GM19467 (cell line): ENCODE data around the gene PCSK9.
"Not testable (repeated sequence)": the region's sequence is repeated elsewhere in the genome, so short reads cannot be mapped to it uniquely, and the experiment has no call there.

ENCODE experiments used
- ATAC-seq: cut with Tn5 transposase; IDR thresholded peaks from one replicate; pipeline ENCODE4 v1.9.1; 2021; ENCODE audit warnings: mild to moderate bottlenecking, moderate library complexity; ENCODE audit not compliant: unreplicated experiment

Gene PCSK9

DNA sequence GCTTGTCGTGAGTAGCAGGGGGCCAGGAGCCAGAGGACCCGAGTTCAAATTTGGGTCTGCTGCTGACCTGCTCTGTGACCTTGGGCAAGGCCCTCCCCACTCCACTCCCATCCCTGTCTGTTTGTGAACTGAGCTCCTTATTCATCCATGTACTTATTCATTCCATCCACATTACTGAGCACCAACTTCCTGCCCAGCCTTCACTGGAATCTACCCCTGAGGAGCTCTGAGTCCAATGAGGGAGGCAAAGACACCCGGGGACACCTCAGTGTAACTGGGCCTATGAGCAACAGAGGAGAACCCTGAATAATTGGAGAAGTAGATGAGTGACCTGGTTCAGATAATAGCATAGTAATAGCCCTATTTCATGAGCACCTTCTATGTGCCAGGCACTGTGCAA, 31.7 kb upstream of the PCSK9 start:
- ATAC-seq: no peak

DNA sequence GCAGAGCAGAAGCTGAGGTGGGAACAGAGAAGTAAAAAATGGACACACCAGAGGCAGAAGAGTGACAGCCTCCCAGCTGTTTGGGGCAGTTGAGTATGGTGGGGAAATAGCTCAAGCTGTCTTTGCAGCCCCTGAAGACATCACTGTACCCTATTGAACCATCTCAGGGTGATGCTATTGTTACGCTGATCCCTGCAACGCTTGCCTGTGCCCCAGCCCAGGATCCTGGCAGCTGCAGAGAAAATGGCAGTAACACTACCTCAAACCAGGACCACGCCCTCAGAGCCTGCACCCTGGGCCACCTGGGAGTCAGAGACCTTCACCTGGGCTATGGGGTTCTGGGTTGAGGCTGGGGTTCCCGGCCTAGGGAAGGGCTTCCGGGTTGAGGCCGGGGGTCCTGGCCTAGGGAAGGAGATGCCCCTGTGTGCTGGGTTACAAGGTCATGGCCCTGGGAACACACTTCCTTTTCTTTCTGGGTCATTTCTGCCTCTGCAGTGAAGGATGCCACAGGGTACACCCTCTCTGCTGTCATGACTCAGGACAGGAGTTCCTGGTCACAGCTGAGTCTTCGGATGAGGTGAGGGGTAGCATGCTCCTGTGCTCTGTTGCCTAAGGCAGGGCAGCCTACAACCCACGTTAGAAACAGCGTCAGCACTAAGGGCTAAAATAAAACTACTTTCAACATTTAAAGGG, 29.0 kb upstream of the PCSK9 start:
- ATAC-seq: no peak

DNA sequence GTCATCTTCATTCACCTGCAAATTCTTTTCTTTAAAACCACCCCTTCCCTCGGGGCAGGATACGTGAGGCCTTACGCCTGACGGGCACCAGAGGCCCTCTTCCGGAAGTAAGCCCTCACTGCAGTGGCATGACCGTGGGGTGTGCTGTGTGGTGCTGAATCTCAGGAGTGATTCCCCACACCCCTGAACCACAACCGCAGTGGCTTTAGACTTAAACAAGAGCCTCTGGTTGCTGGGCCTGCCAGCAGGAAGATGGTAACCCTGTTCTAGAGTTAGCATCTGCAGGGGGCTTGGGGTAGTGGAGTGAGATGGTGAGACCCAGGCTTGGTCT, 28.5 kb upstream of the PCSK9 start:
- no peak for ATAC-seq

DNA sequence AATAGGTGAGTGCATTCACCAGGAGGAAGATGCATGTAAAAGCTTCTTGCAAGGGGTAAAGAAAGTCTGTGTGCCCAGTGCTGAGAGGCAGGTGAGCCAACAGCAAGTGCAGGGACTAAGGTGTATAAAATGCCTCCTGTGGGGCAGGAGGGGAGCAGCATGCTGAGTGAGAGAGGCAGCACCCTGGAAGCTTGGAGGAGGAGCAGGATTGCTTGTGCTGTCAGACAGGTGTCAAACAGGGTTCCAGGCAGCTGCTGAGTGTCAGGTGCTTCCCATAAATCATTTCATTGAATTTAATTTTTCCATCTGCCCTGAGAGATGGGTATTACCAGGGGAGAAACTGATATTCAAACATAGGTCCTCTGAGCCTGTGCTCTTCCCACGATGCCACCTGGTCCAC, 26.7 kb upstream of the PCSK9 start:
- ATAC-seq: no peak

DNA sequence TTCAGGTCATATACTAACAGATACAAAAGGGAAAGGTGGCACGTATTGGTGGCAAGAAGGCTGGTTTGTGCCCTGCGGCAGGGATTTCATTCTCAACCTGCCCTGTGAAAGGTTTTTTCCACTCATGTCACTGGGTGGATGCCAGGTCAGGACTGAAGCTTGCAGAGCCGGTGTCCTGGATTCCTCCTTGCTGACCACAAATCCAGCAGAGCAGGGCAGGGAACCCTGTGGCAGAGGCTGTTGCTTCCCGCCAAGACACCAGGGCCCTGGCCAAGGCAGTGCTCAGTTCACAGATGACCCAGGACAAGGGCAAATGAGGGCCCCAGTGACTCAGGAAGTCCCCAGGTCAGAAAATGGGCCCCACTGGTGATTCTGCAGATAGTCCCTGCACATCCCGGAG, 24.2 kb upstream of the PCSK9 start:
- ATAC-seq: no peak

DNA sequence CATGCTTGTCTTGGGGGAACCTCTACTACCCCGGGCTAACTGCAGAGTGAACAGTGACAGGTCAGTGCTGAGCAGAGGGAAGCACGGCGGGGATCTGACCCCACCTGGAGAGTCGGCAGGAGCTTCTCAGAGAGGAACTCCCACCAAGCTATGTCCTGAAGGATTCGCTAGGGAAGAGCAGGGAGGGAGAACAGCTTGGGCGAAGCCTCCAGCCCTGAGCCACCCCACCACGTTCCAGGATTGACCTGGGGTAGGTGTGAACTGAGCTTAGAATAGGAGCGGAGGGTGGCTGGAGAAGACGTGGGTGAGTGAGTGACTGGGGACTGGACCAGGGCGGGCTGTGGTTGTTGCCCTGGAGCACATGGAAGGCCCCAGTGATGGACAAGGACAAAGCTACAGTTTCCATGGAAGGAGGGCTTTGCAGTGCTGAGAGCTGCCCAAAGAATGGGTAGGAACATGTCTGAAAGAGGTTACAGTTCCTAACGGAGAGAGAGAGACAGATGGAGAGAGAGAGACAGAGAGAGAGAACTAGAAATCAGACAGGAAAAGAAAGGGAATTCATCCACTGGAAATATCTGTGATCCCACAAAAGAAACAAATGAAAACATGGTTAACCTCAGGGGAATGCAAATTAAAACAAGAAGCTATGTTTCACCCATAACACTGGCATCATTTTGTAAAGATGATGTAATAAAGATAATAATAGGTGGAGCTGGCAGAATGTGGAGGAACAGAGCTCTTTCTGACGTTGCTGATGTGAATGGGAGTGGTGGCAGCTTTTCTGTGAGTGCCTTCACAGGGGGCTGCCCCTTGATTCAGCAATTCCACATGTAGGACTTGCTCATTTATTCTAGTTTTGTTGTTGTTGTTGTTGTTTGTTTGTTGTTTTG, 23.4 kb upstream of the PCSK9 start:
- no peak for ATAC-seq

DNA sequence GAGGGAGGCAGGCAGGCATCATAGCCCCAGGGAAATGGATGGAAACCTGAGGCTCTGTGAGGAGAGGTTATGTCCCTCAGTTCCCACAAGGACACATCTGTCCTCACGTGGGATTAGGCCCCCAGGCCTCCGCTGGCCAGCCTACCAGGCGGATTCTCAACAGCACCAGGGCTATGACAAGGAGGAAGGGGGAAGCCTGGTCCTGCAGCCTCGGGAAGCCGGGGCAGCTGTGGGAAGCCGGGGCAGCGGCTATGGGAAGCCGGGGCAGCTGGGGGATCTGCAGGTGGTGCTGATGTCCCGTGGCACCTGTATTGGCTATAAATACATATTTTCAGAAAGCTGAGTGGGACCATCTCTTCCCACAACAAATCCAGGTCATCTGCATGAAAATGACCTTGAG, 21.0 kb upstream of the PCSK9 start:
- ATAC-seq: no peak

DNA sequence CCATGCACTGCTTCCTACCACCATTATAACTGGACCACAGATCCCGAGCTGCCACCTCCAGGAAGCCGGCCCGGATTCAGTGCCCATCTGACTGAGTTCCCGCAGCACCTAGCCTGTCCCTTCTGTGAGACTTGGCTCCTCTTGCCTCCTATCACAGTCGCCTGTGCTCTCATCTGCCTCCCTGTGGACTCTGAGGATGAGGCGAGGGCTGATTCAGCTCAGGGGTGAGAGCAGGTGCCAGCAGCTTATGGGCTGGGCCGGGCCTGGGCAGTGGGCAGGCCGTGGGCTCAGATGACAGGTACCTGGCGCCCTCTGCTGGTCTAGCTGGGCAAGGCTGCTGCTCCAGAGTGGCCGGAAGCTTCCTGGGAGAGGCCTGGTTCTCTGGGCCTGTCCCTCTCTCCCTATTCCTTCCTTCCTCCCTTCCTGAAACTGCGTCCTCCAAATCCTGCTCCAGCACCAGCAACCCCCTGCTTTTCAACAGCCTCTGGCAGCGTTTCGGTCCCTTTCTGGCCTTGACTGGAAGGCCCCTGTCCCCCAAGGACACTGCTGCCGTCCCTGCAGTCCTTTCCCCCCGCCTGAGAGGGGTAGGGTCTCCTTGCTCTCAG, 17.3 kb upstream of the PCSK9 start:
- peak; percentile 69 for ATAC-seq

DNA sequence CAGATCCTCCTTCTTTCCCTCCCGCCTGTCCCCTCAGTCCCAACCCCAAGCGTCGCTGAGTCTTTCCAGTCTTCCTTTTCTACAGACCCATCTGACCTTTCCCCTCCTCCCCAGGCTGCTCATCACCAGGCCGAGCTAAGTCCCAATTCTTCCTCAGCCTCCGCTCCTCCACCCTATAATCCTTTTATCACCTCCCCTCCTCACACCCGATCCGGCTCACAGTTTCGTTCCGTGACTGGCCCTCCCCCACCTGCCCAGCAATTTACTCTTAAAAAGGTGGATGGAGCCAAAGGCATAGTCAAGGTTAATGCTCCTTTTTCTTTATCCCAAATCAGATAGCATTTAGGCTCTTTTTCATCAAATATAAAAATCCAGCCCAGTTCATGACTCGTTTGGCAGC, 15.2 kb upstream of the PCSK9 start:
- not testable (repeated sequence) for ATAC-seq

DNA sequence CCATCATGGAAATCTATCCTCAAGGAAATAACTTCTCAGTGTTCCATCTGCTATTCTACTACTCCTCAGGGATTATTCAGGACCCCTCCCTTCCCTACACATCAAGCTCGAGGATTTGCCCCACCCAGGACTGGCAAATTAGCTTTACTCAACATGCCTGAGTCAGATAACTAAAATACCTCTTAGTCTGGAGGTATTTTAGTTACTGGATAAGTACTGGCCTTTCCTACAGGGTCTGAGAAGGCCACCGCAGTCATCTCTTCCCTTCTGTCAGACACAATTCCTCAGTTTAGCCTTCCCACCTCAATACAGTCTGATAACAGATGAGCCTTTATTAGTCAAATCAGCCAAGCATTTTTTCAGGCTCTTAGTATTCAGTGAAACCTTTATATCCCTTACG, 12.7 kb upstream of the PCSK9 start:
- not testable (repeated sequence) for ATAC-seq

DNA sequence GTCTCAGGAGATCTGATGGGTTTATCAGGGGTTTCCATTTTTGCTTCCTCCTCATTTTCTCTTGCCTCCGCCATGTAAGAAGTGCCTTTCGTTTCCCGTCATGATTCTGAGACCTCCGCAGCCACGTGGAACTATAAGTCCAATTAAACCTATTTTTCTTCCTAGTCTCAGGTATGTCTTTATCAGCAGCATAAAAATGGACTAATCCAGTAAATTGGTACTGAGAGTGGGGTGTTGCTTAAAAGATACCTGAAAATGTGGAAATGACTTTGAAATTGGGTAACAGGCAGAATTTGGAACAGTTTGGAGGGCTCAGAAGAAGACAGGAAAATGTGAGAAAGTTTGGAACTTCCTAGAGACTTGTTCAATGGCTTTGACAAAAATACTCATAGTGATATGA, 8.2 kb upstream of the PCSK9 start:
- ATAC-seq: not testable (repeated sequence)

DNA sequence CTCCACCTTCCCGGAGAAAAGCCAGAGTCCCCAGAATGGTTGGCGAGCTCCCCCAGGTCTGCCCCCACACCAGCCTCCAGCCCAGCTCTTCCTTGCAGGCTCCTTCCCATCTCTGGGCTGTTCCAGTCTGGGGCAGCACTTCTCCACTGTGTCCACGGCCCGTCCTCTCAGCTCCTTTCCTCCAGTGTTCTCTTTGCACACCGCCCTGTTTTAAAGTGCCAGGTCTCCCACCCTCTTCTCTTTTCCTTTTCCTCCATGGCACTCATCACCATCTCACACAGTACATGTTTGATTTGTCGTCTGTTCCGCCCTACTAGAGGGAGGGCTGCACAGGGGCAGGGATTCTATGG, 6.1 kb upstream of the PCSK9 start:
- ATAC-seq: no peak

DNA sequence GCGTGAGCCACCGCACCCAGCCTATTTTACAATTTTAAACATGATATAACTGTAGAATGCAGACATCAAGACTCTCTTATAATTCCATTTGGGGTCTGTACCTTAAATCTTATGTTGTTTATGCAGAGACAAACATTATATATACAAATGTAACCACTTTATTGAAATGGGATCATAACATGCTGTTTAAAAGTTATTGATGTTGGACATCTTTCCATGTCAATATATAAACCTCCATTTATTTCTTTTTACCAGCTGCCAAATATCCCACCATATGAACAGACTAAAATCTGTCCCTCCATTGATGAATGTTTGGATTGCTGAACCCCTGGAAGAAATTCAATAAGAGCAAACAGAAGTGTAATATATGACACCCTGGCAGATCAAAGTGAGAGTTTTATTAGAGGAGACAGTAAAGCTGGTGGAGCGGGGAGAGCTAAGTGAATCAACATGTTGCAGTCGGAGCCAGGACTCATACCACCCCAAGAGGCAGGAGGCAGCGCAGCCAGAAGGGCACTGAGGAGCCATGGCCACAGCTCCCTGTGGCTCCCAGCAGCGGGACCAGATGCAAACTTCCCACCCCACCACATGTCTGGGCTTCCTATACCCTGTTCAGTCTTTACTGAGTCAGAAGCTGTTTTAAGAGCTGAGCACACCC, 4.7 kb upstream of the PCSK9 start:
- ATAC-seq: no peak

DNA sequence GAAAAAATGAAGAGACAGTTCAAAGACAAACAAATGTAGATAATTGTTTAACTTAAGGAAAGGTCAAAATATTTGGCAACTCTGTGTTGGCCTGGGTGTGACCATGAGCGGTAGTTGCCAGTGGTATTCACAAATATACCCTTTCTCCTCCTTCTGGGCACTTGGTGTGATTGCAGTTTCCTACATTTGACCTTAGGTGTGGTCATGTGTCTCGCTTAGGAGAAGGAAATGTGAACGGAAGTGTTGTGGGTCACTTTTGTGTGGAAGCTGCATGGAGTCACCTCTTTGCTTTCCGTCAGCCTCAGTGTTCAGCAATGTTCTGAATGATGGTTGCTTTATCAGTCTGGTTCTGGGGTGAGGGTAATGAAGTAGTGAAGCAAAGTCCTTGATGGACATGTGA, 3.4 kb upstream of the PCSK9 start:
- ATAC-seq: no peak

DNA sequence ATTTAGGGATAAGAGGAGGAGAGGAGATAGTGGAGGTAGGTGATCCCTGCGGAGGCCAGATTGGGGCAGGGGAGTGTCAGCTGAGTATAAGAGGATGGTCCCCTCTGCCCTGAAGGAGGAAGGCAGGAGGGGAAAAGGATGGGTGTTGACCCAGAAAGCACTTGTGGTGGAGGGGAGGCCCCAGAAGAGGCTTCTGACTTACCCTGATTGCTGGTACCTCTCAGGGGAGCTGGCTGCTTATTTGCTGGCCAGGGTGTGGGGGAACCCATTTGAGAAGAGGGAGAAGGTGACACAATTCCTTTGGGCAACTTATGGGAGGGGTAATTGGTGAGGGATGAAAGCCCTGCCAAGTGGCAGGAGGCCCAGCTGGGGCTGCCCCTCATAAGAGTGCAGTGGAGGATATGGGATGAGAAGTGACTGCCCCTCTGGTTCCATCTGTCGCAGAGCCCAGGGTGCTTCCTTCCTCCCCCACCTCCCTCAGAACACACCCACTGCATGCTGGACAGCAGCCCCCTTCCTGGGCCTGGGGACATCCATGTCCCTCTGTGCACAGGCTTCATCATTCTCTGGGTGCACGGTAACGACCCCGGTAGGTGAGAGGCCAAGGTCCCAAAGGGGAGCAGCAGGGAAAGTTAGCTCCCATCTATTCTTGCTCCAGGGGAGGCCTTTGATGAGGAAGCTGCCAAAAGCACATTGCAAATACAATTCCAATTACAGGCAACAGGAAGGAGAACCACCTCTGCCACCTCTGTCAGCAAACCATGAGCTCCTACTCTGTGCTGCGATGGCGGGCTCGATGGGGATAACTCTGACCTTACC, 1.4 kb upstream of the PCSK9 start:
- no peak for ATAC-seq

DNA sequence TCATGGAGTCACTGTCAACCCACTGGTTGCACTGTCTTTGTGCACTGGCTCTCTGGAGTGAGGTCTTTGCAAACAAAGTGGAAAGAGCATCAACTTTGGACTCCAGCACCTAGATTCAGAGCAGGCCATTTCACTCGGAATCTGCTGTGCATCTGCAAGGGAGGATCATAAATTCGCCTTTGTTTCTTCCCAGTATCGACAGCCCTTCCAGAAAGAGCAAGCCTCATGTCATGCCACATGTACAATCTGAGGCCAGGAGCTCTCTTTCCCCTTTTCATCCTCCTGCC, 853 bp upstream of the PCSK9 start:
- no peak for ATAC-seq

DNA sequence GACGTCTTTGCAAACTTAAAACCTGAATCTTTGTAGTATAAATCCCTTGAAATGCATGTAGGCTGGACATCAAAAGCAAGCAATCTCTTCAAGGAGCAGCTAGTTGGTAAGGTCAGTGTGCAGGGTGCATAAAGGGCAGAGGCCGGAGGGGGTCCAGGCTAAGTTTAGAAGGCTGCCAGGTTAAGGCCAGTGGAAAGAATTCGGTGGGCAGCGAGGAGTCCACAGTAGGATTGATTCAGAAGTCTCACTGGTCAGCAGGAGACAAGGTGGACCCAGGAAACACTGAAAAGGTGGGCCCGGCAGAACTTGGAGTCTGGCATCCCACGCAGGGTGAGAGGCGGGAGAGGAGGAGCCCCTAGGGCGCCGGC, 390 bp upstream of the PCSK9 start:
- no peak for ATAC-seq

DNA sequence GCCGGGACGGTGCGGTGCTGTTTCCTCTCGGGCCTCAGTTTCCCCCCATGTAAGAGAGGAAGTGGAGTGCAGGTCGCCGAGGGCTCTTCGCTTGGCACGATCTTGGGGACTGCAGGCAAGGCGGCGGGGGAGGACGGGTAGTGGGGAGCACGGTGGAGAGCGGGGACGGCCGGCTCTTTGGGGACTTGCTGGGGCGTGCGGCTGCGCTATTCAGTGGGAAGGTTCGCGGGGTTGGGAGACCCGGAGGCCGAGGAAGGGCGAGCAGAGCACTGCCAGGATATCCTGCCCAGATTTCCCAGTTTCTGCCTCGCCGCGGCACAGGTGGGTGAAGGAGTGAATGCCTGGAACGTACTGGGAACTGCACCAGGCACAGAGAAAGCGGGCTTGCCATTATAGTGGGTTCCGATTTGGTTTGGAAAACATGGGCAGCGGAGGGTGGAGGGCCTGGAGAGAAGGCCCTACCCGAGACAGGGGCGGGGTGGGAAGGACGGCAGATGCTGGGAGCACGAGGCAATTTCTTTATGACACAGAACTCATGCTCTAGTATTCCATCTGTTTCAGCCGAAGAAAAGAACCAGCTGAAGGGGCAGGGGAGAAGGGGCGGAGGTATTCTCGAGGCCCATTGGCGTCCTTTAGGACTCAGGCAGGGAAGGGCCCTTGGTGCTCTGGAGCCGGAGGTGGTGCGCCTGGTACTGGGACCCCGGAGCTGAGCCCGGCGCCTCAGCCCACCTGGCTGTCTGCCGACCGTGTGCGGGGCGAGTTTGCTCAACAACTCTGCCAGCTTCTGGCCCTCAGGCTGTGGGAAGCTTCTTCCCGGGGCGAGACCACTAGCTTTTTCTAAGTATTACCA, 960 bp downstream of the PCSK9 start:
- no peak for ATAC-seq

DNA sequence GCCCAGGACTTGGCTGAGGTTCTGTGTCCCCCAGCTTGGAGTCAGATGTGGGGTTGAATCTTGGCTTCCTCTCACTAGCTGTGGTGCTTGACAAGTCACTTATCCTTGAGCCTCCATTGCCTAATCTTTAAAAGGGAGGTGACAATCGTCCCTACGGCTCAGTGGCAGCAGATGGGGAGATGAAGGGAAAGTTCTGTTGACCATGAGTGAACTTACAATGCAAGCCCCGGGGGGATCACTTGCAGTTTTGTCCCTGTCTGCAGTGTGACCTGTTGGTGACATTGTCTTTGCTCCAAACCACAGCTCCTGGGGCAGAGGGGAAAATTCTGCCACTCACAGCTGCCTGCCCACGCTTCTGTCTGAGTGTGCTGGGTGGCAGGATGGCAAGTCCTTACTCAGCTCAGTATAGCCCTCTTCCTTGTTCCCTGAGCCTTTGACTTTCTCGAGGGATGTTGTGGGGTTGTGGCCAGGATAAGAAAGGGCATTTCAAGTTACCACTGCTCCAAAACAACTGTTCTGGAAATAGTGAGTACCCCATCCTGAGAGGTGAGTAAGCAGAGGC, 1.7 kb downstream of the PCSK9 start:
- no peak for ATAC-seq

DNA sequence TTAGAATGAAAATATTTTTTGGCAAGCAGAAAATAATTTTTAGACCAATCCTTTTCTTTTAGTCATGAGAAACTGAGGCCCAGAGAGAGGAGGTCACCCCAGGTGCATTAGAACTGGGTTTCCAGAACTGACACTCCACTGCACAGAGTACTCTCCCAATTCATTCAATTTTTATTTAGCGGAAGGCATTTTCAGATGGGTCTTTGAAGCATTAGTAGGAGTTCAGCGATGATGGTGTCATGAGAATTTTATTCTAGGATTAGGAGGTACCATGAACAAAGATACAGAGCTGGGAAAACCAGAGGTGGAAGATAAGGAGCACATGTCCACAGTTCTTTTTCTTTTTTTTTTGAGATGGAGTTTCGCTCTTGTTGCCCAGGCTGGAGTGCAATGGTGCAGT, 2.3 kb downstream of the PCSK9 start:
- no peak for ATAC-seq
